ENCODE measurements around the gene TMEM225B. TPM values are rescaled to one million over a fixed set of nuclear protein-coding genes. Genes with fewer than 3 reads are reported as not detected.
"Not testable (repeated sequence)": the region's sequence is repeated elsewhere in the genome, so short reads cannot be mapped to it uniquely, and the experiment has no call there.

Gene TMEM225B
- polyA plus RNA-seq, 3 donors, result 0.49 to 1.1 (median 0.52) TPM

DNA sequence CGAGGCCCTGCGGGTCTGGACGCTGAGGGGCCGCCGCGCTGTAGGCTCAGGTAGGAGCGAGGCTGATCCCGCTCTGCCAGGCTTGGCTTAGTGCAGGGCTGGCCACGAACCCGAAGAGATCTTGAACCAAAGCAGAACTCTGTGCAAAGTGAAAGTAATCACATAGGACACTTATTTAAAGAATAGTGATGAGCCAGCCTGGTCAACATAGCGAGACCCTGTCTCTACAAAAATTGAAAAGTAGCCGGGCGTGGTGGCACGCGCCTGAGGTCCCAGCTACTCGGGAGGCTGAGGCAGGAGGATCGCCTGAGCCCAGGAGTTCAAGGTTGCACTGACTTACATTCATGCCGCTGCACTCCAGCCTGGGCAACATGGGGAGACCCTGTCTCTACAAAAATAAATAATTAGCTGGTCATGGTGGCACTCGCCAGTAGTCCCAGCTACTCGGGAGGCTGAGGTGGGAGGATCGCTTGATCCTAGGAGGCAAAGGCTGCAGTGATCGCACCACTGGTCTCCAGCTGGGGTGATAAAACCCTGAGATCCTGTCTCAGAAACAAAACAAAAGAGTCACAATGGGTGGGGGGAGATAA lies 19.2 kb downstream of the TMEM225B start:
- H3K27ac ChIP-seq (ENCODE audit: low read depth, low read length), result no peak overlapping the region
- 7 to 17% (median 17%) methylated on average over 22 of the region's 22 CpGs for WGBS, 3 donors

DNA sequence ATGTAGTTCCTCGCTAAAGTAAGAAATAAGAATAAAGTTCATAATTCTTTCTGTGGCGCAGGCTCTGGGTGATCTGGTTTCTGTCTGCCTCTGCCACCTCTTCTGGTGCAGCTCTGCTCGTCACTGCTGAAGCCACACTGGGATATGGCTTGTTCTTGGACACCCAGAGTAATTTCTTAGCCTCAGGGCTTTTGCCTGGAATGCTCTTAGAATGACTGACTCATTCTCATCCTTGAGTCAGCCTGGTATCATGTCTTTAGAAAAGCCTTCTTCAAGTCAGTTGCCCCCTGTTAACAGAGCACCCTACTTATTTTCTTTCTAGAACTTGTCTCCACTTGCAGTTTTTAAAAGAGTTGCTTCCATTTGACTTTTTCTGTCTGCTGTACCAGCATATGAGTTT lies 20.7 kb downstream of the TMEM225B start:
- H3K27ac ChIP-seq (ENCODE audit: low read depth, low read length), result no peak overlapping the region
- WGBS, 3 donors, result 92 to 99% (median 94%) methylated on average over 3 of the region's 3 CpGs

DNA sequence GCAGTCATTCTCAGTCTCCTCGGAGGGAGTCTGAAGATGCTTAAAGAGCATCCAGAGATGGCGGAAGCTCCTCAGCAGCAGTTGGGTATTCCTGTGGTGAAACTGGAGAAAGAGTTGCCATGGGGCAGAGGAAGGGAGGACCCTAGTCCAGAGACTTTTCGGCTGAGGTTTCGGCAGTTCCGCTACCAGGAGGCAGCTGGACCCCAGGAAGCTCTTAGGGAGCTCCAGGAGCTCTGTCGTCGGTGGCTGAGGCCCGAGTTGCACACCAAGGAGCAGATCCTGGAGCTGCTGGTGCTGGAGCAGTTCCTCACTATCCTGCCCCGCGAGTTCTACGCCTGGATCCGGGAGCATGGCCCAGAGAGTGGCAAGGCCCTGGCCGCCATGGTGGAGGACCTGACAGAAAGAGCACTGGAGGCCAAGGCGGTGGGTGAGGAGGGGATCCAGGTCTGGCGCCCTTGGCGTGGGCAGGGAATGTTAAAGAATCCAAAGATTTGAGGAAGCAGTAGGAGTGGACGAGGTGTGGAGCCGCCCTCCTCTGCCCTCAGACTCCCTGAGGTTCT lies 21.6 kb downstream of the TMEM225B start:
- H3K27ac ChIP-seq (ENCODE audit: low read depth, low read length), result no peak overlapping the region
- 90 to 96% (median 95%) methylated on average over 18 of the region's 18 CpGs for WGBS, 3 donors

DNA sequence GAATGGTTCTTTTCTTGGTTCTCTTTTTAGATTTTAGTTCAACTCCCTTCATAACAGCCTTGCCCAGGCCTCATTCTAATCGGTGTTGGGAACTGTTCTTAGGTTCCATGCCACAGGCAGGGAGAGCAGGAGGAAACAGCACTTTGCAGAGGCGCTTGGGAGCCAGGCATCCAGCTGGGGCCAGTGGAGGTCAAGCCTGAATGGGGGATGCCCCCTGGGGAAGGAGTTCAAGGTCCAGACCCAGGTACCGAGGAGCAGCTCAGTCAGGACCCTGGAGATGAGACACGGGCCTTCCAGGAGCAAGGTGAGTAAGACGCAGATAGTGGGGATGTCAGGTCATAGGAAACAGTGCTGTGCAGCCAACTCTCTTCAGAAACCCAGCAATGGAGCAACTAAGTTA lies 23.2 kb downstream of the TMEM225B start:
- H3K27ac ChIP-seq (ENCODE audit: low read depth, low read length), result no peak overlapping the region
- 90 to 94% (median 92%) methylated on average over 5 of the region's 5 CpGs for whole genome bisulfite sequencing, 3 donors

DNA sequence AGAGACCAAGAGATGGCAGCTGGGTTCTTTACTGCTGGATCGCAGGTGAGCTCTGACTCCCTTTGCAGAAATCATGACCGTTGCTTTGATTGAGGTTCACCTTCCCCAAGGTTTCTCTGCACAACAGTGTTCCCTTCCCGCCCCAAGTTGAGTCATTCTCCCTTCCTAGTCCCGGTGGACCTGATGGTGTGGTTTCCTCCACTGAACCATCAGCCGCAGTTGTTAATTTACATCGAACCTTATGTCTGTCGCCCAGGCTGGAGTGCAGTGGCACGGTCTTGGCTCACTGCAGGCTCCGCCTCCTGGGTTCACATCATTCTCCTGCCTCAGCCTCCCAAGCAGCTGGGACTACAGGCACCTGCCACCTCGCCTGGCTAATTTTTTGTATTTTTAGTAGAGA lies 24.5 kb downstream of the TMEM225B start:
- H3K27ac ChIP-seq (ENCODE audit: low read depth, low read length), result no peak overlapping the region
- WGBS, 3 donors, result 88 to 92% (median 91%) methylated on average over 10 of the region's 10 CpGs

DNA sequence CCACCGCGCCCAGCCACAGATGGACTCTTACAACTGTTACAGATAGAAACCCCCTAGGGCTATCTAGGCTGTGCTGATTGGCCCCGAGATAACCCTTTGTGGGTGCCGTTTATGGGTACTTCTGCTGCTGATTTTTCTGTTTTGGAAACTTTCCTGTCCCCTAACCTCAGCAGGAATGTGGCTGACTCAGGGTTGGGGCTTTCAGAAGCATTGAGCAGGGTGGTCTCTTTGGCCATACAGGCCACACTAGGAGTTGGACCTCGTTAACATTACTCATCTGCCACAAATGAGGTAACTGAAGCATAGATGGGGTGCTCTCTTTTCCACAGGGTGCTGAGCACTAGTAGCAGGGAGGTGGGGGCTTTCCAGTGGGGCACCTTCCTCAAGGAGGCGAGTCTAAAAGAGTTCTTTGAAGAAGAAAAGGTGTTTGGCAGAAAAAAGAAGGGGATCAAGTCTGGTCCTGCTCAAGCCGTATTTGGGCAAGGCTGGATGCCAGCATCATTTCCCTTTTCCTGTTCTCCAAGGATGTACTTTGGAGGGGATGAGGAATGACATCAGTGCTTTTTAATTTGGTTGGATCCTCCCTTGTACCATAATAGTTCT lies 25.1 kb downstream of the TMEM225B start:
- H3K27ac ChIP-seq (ENCODE audit: low read depth, low read length), result no peak overlapping the region
- 82 to 87% (median 84%) methylated on average over 7 of the region's 7 CpGs for WGBS, 3 donors

DNA sequence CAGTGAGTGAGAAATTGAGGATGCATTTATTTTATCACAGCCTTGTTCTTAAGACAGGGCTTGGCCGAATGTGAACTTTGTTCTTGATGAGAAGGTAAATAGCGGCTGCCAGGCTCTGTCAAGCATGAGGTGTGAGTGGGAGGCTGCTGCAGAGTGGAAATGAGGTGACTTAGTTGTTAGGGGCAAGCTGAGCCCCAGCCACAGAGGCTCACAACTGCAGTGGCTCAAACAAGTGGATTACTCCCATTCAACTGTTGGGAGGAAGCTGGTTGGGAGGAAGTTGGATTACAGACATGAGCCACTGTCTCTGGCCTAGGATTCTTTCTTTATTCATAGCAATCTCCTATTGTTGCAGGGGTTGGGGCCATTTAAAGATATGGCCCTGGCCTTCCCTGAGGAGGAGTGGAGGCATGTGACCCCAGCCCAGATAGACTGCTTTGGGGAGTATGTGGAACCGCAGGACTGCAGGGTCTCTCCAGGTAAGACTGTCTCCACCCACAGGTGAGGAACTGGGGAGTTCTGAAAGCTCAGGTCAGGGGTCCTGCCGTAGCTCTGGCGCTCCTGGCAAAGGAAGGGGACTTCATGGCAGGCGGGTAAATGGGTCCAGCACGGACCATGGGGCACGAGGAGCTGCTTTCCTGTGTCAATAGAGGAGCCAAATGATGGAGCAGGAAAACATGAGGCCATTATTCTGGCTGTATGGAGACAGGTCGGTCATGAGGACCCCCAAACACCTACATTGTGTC lies 25.8 kb downstream of the TMEM225B start:
- WGBS, 3 donors, result 84 to 88% (median 86%) methylated on average over 9 of the region's 9 CpGs

DNA sequence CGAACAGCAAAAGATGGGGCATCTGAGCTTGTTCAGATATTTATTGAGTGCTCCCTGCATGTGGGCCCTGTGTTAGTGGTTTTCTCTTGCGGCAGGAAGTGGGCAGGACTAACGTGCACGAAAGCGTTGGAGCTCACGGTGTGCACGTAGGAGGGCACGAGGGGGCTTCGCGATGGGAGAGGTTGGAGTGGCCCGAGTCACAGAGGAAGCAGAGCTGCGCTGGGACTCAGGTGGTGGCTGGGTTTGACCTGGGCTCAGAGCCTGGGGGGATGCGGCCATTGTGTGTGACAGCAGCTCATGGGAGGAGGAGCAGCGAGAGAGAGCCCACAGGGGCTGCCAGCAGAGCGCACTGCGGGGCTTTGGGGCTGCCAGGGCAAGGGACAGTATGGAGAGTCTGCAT lies 26.4 kb downstream of the TMEM225B start:
- H3K27ac ChIP-seq (ENCODE audit: low read depth, low read length), result no peak overlapping the region

More for the DNA sequence above, 25.8 kb downstream of the TMEM225B start:
- no peak overlapping the region for H3K27ac ChIP-seq (ENCODE audit: low read depth, low read length)

DNA sequence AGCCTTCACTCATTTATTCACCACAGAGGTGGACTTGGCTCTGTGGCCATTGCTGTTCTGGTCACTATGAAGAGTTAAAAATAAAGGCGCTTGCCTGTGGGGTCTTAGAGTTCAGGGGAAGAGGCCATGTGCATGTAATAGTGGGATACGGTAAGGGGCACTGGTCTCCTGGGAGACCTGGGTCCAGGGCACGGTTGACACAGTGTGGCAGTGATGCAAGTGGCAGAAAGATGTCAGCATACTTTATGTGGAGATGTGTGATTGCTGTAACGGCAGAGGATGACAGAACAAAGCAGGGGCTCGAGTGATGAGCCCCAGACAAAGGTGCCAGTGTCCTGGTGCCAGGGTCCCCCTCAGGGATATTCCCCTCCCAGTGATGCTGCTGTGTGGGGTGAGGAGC lies 27.3 kb downstream of the TMEM225B start:
- H3K27ac ChIP-seq (ENCODE audit: low read depth, low read length), result no peak overlapping the region
- 77 to 89% (median 78%) methylated on average over 5 of the region's 5 CpGs for WGBS, 3 donors

More for the DNA sequence above, 26.4 kb downstream of the TMEM225B start:
- 63 to 85% (median 77%) methylated on average over 16 of the region's 16 CpGs for WGBS, 3 donors

DNA sequence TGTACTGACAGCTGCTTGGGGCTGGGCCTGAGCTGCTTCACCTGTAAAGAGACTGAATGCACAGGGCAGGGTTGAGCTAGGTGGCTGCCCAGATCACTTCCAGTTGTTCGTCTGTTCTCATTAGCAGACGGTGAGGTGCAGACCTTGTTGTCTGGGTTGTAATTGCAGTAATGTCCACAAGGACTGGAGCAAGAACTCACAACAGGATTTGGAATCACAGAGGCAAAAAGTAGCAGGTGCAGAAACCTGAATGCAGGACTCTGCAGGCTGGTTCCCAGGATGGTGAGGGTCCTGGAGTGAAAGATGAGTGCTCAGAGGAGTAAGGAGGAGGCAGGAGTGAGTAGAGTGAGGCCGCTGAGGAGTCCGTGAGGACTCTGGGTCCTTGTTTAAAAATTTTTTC lies 27.9 kb downstream of the TMEM225B start:
- H3K27ac ChIP-seq (ENCODE audit: low read depth, low read length), result no peak overlapping the region

DNA sequence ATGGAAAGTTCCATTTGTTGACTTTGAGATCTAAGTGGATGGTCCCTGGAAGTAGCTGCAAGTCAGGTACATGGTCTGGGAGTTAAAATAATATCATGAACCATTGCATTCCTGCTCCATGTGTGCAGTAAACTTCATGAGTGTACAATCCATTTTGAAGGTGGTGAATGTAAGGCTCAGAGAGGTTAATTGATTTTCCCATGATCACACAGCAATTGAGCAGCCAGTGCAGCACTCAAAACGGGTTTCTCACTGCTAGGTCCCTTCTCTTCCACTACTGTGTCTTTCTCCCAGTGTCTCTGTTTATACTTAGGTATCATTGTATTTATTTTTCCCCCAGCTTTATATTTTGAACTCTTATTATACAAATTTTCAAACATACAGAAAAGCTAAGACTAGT lies 28.6 kb downstream of the TMEM225B start:
- 77 to 95% (median 85%) methylated on average over 1 of the region's 1 CpG for WGBS, 3 donors
- no peak overlapping the region for H3K27ac ChIP-seq (ENCODE audit: low read depth, low read length)

More for the DNA sequence above, 27.9 kb downstream of the TMEM225B start:
- 93 to 98% (median 97%) methylated on average over 4 of the region's 4 CpGs for WGBS, 3 donors

DNA sequence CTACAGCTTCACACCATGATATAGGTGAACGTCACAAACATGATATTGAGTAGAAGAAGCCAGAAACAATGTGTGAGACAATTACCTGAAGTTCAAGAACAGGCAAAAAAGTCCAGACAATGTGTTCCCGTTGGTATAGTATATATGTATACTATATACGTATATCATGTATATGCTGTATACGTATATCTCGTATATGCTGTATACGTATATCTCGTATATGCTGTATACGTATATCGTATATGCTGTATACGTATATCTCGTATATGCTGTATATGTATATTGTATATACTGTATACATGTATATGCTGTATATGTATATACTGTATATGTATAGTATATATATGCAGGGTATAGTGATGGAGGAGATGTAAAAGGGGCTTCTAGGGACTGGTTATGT lies 29.4 kb downstream of the TMEM225B start:
- WGBS, 3 donors, result 95 to 97% (median 96%) methylated on average over 11 of the region's 11 CpGs
- H3K27ac ChIP-seq (ENCODE audit: low read depth, low read length), result no peak overlapping the region

DNA sequence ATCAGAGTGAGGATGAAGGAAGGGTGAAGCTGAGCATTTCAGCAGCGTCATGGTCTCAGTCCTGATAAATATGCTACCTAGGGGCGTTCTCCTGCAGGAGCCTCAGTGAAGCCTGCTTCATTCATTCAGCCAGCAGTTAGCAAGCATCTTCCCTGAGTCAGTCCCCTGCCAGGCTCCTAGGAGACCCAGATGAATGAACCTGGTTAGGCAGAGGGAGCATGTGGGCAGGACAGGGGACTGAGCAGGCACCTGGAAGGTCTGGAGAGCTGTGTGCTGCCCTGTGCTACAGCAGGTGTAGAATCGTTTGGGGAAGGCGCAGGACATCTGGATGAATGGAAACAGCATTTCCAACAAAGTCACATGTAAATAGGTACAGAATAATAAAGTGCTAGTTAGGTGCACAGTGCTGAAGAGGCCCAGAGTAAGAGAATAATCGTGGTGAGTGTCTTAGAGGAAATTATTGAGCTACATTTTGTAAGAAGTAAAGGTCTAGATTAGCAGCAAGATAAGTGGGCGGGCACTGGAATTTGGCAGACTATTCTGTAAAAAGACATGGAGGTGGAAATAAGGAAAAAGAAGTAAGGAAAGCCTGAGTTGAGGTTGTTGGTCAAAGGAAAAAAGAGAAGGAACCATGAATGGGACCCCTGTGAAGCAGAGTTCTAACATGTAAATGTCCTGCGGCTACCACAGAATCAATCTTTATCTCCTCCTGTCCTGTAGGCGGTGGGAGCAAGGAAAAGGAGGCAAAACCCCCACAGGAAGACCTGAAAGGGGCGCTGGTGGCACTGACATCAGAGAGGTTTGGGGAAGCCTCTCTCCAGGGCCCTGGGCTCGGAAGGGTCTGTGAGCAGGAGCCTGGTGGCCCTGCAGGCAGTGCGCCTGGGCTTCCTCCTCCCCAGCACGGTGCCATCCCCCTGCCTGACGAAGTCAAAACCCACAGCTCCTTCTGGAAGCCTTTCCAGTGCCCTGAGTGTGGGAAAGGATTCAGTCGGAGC lies 30.7 kb downstream of the TMEM225B start:
- 82 to 84% (median 83%) methylated on average over 14 of the region's 14 CpGs for WGBS, 3 donors
- H3K27ac ChIP-seq (ENCODE audit: low read depth, low read length), result no peak overlapping the region

DNA sequence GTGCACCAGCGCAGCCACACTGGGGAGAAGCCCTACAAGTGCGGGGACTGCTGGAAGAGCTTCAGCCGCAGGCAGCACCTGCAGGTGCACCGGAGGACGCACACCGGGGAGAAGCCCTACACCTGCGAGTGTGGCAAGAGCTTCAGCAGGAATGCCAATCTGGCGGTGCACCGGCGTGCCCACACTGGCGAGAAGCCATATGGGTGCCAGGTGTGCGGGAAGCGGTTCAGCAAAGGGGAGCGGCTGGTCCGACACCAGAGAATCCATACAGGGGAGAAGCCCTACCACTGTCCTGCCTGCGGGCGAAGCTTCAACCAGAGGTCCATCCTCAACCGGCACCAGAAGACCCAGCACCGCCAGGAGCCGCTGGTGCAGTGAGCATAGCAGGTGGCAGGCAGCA lies 31.6 kb downstream of the TMEM225B start:
- no peak overlapping the region for H3K27ac ChIP-seq (ENCODE audit: low read depth, low read length)
- 89 to 96% (median 96%) methylated on average over 20 of the region's 20 CpGs for WGBS, 3 donors

DNA sequence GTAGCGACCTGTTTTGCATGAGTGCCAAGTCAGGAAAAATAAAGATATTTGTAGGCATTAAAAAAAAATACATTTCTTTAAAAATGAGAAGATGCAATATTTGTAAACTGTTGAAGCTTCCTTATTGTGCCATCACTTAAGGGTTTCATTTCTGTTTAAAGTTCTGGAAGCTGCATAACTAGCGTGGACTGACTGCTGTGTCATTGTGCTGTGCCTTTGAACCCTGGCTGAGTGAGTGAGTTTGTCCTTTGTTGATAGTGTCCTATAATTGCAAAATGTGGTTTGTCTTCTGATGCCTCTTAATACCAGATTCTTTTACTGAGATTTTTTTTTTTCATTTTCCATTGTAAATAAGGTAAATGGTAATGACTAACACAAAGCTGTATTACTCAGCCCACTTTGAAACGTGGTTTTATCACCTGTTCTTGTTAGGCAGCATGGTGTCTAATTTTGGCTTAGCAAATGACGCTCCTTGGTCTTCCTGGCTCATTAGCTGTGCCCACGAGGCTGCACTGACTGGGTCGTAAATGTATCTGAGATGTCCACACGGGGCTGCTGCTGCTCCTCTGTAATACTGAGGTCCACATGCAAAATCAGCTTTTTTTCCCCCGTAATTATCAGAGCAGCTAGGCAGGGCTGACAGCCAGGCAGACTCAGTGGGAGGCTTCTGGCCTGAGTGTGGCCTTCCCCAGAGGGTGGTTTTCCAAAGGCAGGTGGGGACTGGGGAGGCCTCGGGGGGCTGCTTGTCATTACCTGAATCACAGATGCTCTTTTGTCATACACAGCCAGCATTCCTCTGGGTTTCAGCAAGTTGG lies 33.4 kb downstream of the TMEM225B start:
- H3K27ac ChIP-seq (ENCODE audit: low read depth, low read length), result no peak overlapping the region
- 41 to 53% (median 51%) methylated on average over 9 of the region's 9 CpGs for WGBS, 3 donors

DNA sequence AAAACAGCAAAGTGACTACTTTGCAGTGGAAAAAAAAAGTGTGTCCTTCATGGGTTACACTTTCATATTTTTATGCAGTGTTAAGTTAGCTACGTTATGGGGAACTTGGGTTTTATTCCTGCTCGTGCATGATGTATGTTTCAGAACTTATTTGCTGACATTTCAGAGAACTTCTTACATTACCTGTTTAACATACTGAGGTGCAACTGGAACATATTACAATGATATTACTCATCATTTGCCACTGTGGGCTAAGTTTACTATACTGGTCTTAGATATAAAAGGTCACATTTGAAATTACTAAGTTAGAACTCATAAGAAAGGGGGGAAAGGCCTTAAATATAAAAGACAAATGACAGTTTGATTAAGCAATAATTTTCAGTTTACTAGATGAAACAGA lies 39.3 kb downstream of the TMEM225B start:
- H3K27ac ChIP-seq (ENCODE audit: low read depth, low read length), result not testable (repeated sequence)
- 48 to 73% (median 49%) methylated on average over 2 of the region's 2 CpGs for WGBS, 3 donors

DNA sequence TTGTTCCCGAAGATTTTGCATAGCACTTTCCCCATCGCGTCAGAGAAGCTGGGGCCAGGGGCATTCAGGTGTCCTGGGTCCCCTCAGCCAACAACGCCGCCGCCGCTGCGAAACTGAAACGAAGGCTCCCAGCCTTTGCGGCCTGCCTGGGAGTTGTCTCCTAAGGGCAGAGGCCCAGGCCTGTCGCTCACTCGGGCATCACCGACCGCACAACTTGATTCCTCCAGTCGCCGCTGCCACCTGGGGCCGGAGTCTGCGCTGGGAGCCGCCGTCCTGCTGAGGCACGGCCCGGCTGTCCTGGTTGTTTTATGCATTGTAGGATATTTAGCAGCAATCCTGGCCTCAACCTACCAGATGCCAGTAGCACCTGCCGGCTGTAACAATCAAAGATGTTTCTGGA lies 40.7 kb downstream of the TMEM225B start:
- no peak overlapping the region for H3K27ac ChIP-seq (ENCODE audit: low read depth, low read length)
- WGBS, 3 donors, result 95 to 96% (median 95%) methylated on average over 23 of the region's 23 CpGs

DNA sequence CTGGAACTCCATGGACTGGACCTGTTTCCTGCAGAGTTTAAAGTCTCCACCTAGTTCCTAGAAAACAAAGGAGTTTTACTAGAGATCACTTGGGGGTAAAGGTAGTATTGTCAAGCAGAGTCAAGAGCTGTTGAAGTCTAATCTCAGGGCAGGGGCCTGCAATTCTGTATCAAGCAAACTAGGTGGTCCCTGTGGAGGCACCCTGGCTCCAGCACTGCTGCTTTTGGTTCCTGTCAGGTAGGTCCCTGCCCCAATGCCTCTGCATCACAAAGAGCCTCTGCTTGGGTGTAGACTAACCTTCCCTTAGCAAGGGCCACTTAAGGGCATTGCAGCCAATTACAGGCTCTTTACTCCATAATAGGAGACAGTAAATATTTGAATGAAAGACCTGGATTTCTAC lies 41.2 kb downstream of the TMEM225B start:
- no peak overlapping the region for H3K27ac ChIP-seq (ENCODE audit: low read depth, low read length)

Data from adipose tissue (tissue), 3 donors.